Spleen (tissue), 11 donors: ENCODE data around the gene ANO4. TPM values are rescaled to one million over a fixed set of nuclear protein-coding genes. Genes with fewer than 3 reads are reported as not detected.

Experiments used
- DNase-seq: peaks from one replicate; pipeline ENCODE4 v3.0.0-alpha.2; 2020
- H3K27ac ChIP-seq, 8 donors: fragments of 200-600 bp; sonication (generic) in 7 of 8; 1 replicate in 4 of 8; 2 replicates in 4 of 8; pipeline versions ENCODE4 v1.5.0 to v1.8.0; 2016 to 2021; ENCODE audit warnings: inconsistent platforms in 4 of 8, mild to moderate bottlenecking in 4 of 8, moderate library complexity in 1 of 8
- H3K27me3 ChIP-seq, 7 donors: fragments of 200-600 bp; sonication (generic) in 6 of 7; replicated peaks in 1 of 7; 1 replicate in 4 of 7; 2 replicates in 3 of 7; pipeline versions ENCODE4 v1.5.0 to v1.8.0; 2016 to 2021; ENCODE audit warnings: inconsistent platforms in 3 of 7, mild to moderate bottlenecking in 1 of 7
- H3K36me3 ChIP-seq, 6 donors: fragments of 200-600 bp; sonication (generic) in 5 of 6; 1 replicate in 4 of 6; 2 replicates in 2 of 6; pipeline versions ENCODE4 v1.5.0 to v1.8.0; 2016 to 2021; ENCODE audit warnings: inconsistent platforms in 2 of 6
- H3K4me1 ChIP-seq, 6 donors: fragments of 200-600 bp; sonication (generic) in 5 of 6; 1 replicate in 3 of 6; 2 replicates in 3 of 6; pipeline versions ENCODE4 v1.5.0 to v1.8.0; 2016 to 2021; ENCODE audit warnings: inconsistent platforms in 3 of 6
- H3K4me3 ChIP-seq, 8 donors: fragments of 200-600 bp; sonication (generic) in 7 of 8; 1 replicate in 4 of 8; 2 replicates in 4 of 8; pipeline versions ENCODE4 v1.5.0 to v1.8.0; 2016 to 2021; ENCODE audit warnings: inconsistent platforms in 4 of 8, mild to moderate bottlenecking in 4 of 8, moderate library complexity in 2 of 8
- H3K9me3 ChIP-seq, 8 donors: fragments of 200-600 bp; sonication (generic) in 7 of 8; 1 replicate in 4 of 8; 2 replicates in 4 of 8; pipeline versions ENCODE4 v1.5.0 to v1.8.0; 2016 to 2021; ENCODE audit warnings: inconsistent platforms in 4 of 8
- CTCF ChIP-seq, 11 experiments: fragments of 200-600 bp in 7 of 11; fragments of 450-650 bp in 4 of 11; sonication (generic) in 4 of 11; IDR thresholded peaks in 8 of 11; conservative IDR thresholded peaks in 3 of 11; 1 replicate in 7 of 11; 2 replicates in 4 of 11; pipeline versions ENCODE4 v1.4.0 to v1.8.0; 2016 to 2021; ENCODE audit warnings: antibody characterized with exemption in 11 of 11, inconsistent platforms in 4 of 11, mild to moderate bottlenecking in 1 of 11
- POLR2A ChIP-seq, 3 donors: fragments of 450-650 bp; IDR thresholded peaks; one replicate each; pipeline ENCODE4 v1.5.1; 2017; ENCODE audit warnings: antibody characterized with exemption in 3 of 3, mild to moderate bottlenecking in 1 of 3
- POLR2AphosphoS5 ChIP-seq, 3 donors: sonication (generic); formaldehyde crosslinking; IDR thresholded peaks; one replicate each; pipeline ENCODE4 v1.5.1; 2017; ENCODE audit warnings: antibody characterized with exemption in 3 of 3
- whole genome bisulfite sequencing, 5 donors: extraction: QIAGEN DNeasy Blood & Tissue Kit in 3 of 5; methylation state at CpG; one replicate each; pipeline versions ENCODE4 v1.1.5 to v1.1.7; 2013 to 2018; 5-methylcytosine and 5-hydroxymethylcytosine counted together
- intact Hi-C: fragments of 100-400 bp; cut with DNase I; formaldehyde crosslinking; loops from one replicate; pipeline ENCODE4 v1.15.0; 2023; ENCODE audit warnings: low total_unique reads
- polyA plus RNA-seq, 3 donors: library from polyadenylated mRNA; stranded (reverse); fragments of 200-250 nt; gene quantifications; one replicate each; pipeline ENCODE4 v1.2.1, GENCODE V29; 2013
- total RNA-seq, 7 donors: library from RNA; depleted of rRNA in 3 of 7; stranded (reverse); fragments of >200 nt in 3 of 7; fragmentation: NEBNext Ultra II Directional in 4 of 7; extraction: Animal tissue kit (Norgen Biotek cat#: 25700) in 4 of 7; gene quantifications; one replicate each; pipeline versions ENCODE4 v1.1.0 to v1.2.1, GENCODE V29; 2016 to 2021
- donor health status: healthy with polysubstance abuse.
- donor health status: DM: no; HTN: no; CAD: no; lungs with moderate emphysema.
- donor health status: DM: no; HTN: no; CAD: no.
- donor health status: Bipolar disorder and iron deficiency.
- donor health status: healthy.
- donor health status: DM: no; HTN: no; CAD: no.
- donor health status: DM: yes; HTN: yes; CAD: no.

ANO4 gene
- total and polyA plus RNA-seq, 10 donors: 0.42 TPM; not detected in 9

DNA sequence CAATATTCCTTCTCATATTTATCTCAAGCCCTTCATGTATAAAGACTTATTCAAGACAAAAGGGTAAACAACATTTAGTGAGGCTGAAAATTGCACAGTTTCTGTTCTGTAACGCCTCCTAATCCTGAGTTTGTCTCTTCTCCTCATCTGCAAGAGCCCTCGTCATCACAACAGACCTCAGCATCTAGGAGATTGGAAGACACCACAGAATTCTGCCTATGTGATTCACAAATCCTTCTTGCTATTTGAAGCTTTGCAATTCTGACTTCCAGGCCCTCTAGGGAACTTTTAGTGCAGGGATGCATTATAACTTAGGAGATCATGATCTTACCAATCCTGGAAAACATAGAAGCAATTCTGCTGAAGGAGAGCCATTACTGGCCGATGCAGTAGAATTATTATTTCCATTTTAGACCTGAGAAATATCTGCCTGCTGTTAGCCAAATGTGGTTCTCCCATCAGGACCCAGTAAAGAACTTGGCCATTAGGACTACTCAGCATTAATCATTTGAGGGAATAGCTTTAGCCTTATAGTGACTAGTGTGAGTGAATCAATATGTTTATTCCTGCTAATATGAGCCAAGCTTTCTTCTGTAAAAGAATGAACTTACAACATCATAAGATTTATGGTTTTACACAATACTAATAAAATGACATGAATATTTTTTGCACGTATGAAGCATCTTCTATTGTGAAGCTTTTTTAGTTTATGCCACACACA is 119.5 kb downstream of the ANO4 start:
- Histone ChIP-seq H3K27me3 (no peaks in the 10 kb centered on the region), H3K4me3 (no peak overlapping the region), H3K9me3 (no peaks in the 10 kb centered on the region), H3K4me1 (no peaks in the 10 kb centered on the region), H3K36me3 (no peaks in the 10 kb centered on the region), H3K27ac (no peak overlapping the region)
- DNase-seq: no peak
- intact Hi-C loops: no loop called here
- TF ChIP-seq CTCF (IDR thresholded peaks at IDR 0.05 in 8 of 11, conservative IDR thresholded peaks at IDR 0.05 in 3 of 11) (no peak), POLR2A (IDR thresholded peaks at IDR 0.05) (no peak), POLR2AphosphoS5 (IDR thresholded peaks at IDR 0.05) (no peak)
- 61 to 79% (median 77%) methylated on average over 4 of the region's 4 CpGs for WGBS, 5 donors

- 62 to 75% (median 70%) methylated on average over 2 of the region's 2 CpGs for WGBS, 5 donors
- H3K4me1 ChIP-seq: no peaks in the 10 kb centered on the region
- no peaks in the 10 kb centered on the region for H3K27me3 ChIP-seq
- intact Hi-C loops: no loop called here
- no peaks in the 10 kb centered on the region for H3K36me3 ChIP-seq
- no peak for DNase-seq
- no peak overlapping the region for H3K27ac ChIP-seq
- H3K4me3 ChIP-seq: no peak overlapping the region
- TF ChIP-seq CTCF (IDR thresholded peaks at IDR 0.05 in 8 of 11, conservative IDR thresholded peaks at IDR 0.05 in 3 of 11) (no peak), POLR2A (IDR thresholded peaks at IDR 0.05) (no peak), POLR2AphosphoS5 (IDR thresholded peaks at IDR 0.05) (no peak)
- peaks cover 0 to 5% (median 0%) of the 10 kb centered on the region in 8 donors for H3K9me3 ChIP-seq
These were observed 124.5 kb downstream of the ANO4 start for GRCh38 chr12:100919116-100919515.

GRCh38 chr12:100920493-100920892 is 125.9 kb downstream of the ANO4 start:
- no peak for DNase-seq
- Histone ChIP-seq H3K27me3 (no peaks in the 10 kb centered on the region), H3K36me3 (no peaks in the 10 kb centered on the region), H3K4me1 (no peaks in the 10 kb centered on the region), H3K4me3 (no peak overlapping the region), H3K27ac (no peak overlapping the region), H3K9me3 (peaks cover 0 to 5% (median 0%) of the 10 kb centered on the region in 8 donors)
- intact Hi-C loops: no loop called here
- TF ChIP-seq POLR2A (IDR thresholded peaks at IDR 0.05) (no peak), POLR2AphosphoS5 (IDR thresholded peaks at IDR 0.05) (no peak), CTCF (IDR thresholded peaks at IDR 0.05 in 8 of 11, conservative IDR thresholded peaks at IDR 0.05 in 3 of 11) (no peak)
- 58 to 70% (median 63%) methylated on average over 4 of the region's 4 CpGs for WGBS, 5 donors

DNA sequence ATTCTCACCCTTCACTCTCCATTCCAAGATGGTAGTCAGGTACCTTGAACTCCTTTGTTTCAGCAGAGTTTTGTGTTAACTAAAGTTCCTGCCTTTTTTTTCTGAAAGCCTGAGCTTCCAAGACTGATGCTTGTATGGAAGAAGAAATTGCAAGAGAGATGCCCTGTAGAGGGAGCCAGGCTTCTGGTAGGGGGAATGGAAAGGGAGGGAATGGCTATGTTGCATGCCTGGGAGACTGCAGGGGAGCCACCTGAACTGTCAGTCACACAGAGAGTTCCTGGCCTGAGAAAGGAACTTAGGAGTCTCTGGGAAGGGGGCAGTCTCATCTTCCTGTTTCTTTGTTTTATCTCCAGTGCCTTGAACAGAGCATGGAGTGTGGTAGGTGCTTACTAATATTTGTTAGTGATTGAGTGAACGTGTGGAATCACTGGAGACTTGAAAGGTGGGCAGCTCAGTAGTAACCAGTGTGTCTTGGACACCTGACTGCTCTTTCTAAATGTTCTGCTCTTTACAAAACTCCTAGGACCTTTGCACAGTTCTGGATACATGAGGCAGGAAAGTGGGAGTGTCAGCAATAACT is 132.2 kb downstream of the ANO4 start:
- DNase-seq: no peak
- Histone ChIP-seq H3K27me3 (no peaks in the 10 kb centered on the region), H3K4me1 (no peaks in the 10 kb centered on the region), H3K36me3 (no peaks in the 10 kb centered on the region), H3K4me3 (no peak overlapping the region), H3K9me3 (peaks cover 0 to 5% (median 0%) of the 10 kb centered on the region in 8 donors), H3K27ac (no peak overlapping the region)
- intact Hi-C loops: no loop called here
- 0 to 27% (median 3%) methylated on average over 1 of the region's 1 CpG for WGBS, 5 donors
- TF ChIP-seq POLR2AphosphoS5 (IDR thresholded peaks at IDR 0.05): no peak
- TF ChIP-seq CTCF (IDR thresholded peaks at IDR 0.05 in 8 of 11, conservative IDR thresholded peaks at IDR 0.05 in 3 of 11): no peak
- no peak for TF ChIP-seq POLR2A (IDR thresholded peaks at IDR 0.05)
